GM18498 (cell line): Measurements from ENCODE around the gene WNT10A.

Experiments used
- ATAC-seq: cut with Tn5 transposase; IDR thresholded peaks from one replicate; pipeline ENCODE4 v1.9.1; 2021; ENCODE audit warnings: mild to moderate bottlenecking, moderate library complexity; ENCODE audit not compliant: unreplicated experiment

The WNT10A gene

GRCh38 chr2:218892693-218893348, 12.2 kb downstream of the WNT10A start:
- ATAC-seq, result peak; percentile 57

DNA sequence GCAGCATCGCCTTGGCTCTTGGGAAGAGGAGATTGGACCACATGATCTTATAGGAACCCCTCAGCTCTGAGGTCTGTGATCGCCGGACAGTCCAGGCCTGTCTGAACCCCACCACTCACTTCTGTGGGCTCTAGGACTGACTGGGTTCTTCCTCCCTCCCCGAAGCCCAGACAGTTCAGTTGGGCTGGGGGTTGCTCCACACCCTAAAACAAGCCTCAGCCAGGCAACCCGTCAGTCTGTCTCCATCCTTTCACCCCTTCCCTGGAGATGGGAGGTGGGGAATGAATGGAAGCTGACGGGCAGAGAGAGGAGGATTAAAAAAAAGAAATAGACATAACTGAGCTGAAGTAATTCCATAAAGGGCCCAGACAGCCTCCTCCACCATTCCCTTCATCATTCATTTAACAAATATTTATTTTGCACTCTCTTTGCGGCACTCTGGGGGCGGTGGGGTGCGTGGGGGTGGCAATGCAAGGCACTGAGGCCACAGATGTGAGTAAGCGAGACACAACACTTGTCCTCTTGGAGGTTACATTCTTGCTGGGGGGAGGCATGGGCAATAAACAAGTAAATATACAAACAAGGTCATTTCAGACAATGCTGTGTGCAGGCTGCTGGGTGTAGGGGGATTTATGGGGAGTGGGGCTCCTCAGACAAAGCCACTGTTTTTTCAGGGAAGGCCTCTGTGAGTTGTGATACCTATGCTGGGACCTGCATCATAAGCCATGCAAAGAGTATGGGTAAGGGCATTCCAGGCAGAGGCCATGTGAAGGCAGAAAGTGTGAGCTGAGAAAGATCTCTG, 12.9 kb downstream of the WNT10A start:
- ATAC-seq, result no peak

DNA sequence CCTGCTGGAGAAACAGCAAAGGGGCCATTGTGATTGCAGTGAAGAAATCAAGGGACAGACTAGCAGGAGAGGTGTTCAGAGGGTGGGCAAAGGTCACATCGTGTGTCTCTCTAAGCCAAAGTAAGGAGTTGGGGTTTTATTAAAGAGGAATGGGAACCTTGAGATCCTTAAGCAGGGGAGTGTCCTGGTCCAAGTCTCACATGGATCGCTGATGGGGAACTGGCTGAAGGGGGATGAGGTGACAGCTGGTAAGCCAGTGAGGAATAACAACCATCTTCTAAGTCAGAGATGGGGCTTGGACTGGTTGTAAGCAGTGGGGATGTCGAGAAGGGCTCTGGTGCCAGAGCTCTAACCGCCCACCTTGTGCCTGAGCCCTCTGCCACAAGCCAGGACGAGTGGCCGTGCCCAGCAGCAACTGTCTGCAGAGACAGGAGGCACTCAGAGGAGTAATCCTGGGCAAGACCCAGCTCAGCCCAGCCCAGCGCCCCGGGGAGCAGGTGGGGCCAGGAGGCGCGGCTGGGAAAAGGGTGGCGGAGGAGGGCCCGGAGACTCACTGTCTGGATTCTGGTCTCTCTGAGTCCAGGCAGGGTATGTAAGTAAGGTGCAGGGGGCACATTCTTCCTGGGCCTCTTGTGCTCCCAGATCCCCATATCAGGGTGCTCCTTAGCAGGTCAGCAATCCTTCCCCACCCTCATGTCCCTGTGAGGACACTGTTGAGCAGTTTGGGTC, 13.7 kb downstream of the WNT10A start:
- ATAC-seq, result no peak

DNA sequence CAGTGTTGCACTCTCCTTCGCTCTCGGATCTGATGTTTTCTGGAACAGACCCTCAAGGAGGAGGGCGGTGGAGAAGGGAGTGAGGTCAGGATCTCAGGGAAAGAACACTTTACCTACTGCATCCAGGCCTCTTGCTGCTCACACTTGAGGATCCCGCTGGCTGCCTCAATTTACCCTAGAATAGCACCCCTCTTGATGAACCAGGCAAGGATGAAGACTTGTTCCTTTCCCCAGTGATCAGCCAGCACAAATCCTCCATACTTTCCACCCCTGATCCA, 14.2 kb downstream of the WNT10A start:
- no peak for ATAC-seq

DNA sequence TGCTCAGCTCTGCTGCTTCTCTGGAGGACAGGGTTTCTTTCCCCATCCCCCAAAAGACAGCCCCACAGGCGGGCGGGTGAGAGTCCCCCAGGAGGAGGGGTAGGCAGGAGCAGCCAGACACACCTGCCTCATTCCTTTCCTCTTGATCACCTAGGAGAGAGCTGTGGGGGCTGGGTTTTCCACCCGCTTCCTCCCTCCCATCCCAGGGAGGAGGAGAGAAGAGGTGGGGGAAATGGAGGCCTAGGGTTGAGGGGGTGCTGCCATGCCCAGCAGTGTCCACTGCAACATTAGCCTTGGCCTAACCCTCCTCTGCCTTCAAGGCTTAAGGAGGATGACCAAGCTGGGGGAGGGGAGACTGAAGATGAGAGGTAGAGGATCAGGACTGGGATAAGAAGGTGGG, 14.7 kb downstream of the WNT10A start:
- ATAC-seq, result no peak

- ATAC-seq, result peak; percentile 9
Measured at GRCh38 chr2:218895759-218896500, 15.3 kb downstream of the WNT10A start.

GRCh38 chr2:218896501-218897393, 16.1 kb downstream of the WNT10A start:
- ATAC-seq, result peak; percentile 64

GRCh38 chr2:218897394-218898108, 16.9 kb downstream of the WNT10A start:
- ATAC-seq, result no peak

- ATAC-seq, result peak; percentile 41
Measured at GRCh38 chr2:218898109-218898878, 17.6 kb downstream of the WNT10A start.

DNA sequence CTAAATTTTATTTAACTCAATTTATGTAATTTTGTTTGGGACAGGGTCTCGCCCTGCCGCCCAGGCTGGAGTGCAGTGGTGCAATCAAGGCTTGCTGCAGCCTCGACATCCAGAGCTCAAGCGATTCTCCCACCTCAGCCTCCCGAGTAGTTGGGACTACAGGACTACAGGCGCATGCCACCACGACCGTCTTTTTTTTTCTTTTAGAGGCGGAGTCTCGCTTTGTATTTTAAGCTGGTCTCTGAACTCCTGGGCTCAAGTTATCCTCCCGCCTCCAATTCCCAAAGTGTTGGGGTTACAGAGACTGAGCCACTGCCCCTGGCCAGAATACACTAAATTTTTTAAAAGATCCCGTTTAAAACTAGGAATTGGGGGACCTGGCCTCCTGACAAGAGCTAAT, 18.5 kb downstream of the WNT10A start:
- no peak for ATAC-seq

GRCh38 chr2:218902427-218902826, 21.8 kb downstream of the WNT10A start:
- ATAC-seq, result no peak

- ATAC-seq, result no peak
Measured at GRCh38 chr2:218904176-218904575, 23.5 kb downstream of the WNT10A start.

GRCh38 chr2:218908721-218909619, 28.3 kb downstream of the WNT10A start:
- ATAC-seq, result peak; percentile 94

GRCh38 chr2:218910741-218911140, 30.1 kb downstream of the WNT10A start:
- ATAC-seq, result no peak

GRCh38 chr2:218920504-218920903, 39.9 kb downstream of the WNT10A start:
- ATAC-seq, result no peak

GRCh38 chr2:218924757-218925156, 44.1 kb downstream of the WNT10A start:
- ATAC-seq, result no peak

DNA sequence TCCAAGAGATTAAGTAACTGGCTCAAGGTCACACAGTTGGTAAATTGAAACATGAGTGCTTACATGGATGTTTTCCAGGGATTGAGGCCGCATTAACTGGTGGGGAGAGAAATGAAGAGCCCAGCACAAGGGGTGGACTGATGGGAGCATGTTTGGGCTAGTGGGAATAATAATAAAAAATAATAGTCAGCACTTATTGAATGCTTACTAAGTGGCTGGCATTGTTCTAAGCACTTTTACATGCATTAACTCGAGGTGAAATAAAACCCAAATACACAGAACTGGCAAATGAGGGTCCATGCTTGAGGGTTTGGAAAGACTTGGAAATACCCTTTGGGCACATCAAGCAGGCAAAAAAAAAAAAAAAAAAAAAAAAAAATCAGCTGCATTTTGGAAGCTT, 44.8 kb downstream of the WNT10A start:
- no peak for ATAC-seq

GRCh38 chr2:218927422-218927821, 46.8 kb downstream of the WNT10A start:
- ATAC-seq, result no peak
